Smooth muscle cell (in vitro differentiated cells): ENCODE data around the gene CRYBG1. TPM values are rescaled to one million over a fixed set of nuclear protein-coding genes. Genes with fewer than 3 reads are reported as not detected.

Source experiments
- DNase-seq: peaks from one replicate; lab custom pipeline; 2025; ENCODE audit not compliant: unreplicated experiment; lab: John Stamatoyannopoulos, UW
- H2AFZ ChIP-seq: fragments of 200-600 bp; sonication (generic); 2 replicates; pipeline ENCODE4 v1.6.0; 2016; ENCODE audit warnings: antibody characterized with exemption, low read depth, mild to moderate bottlenecking
- H3F3A ChIP-seq: fragments of 200-600 bp; sonication (generic); 2 replicates; pipeline ENCODE4 v1.6.0; 2017; ENCODE audit warnings: antibody characterized with exemption, low read depth
- H3K27ac ChIP-seq: fragments of 200-600 bp; sonication (generic); 2 replicates; pipeline ENCODE4 v1.5.1; 2016; ENCODE audit warnings: low read depth, mild to moderate bottlenecking
- H3K27me3 ChIP-seq: fragments of 200-600 bp; sonication (generic); 2 replicates; pipeline ENCODE4 v1.6.1; 2016; ENCODE audit warnings: low read depth, mild to moderate bottlenecking
- H3K36me3 ChIP-seq: fragments of 200-600 bp; sonication (generic); 2 replicates; pipeline ENCODE4 v1.5.1; 2016; ENCODE audit warnings: low read depth
- H3K4me1 ChIP-seq: fragments of 200-600 bp; sonication (generic); 2 replicates; pipeline ENCODE4 v1.5.1; 2016; ENCODE audit warnings: low read depth
- H3K4me2 ChIP-seq: fragments of 200-600 bp; sonication (generic); 2 replicates; pipeline ENCODE4 v1.6.0; 2016; ENCODE audit warnings: mild to moderate bottlenecking
- H3K4me3 ChIP-seq: fragments of 200-600 bp; sonication (generic); 2 replicates; pipeline ENCODE4 v1.5.1; 2016; ENCODE audit warnings: mild to moderate bottlenecking
- H3K79me2 ChIP-seq: fragments of 200-600 bp; sonication (generic); 2 replicates; pipeline ENCODE4 v1.6.0; 2016; ENCODE audit warnings: low read depth, mild to moderate bottlenecking
- H3K9ac ChIP-seq: fragments of 200-600 bp; sonication (generic); 2 replicates; pipeline ENCODE4 v1.6.0; 2016; ENCODE audit warnings: low read depth
- H3K9me3 ChIP-seq: fragments of 200-600 bp; sonication (generic); replicated peaks from 2 replicates; pipeline ENCODE4 v1.5.1; 2016; ENCODE audit warnings: low read depth
- H4K20me1 ChIP-seq: fragments of 200-600 bp; sonication (generic); 2 replicates; pipeline ENCODE4 v1.6.0; 2016; ENCODE audit warnings: low read depth
- WGBS: methylation state at CpG from one replicate; pipeline ENCODE4 v1.1.7; 2016; ENCODE audit warnings: low lambda C conversion rate; 5-methylcytosine and 5-hydroxymethylcytosine counted together
- polyA plus RNA-seq: library from polyadenylated mRNA; unstranded; fragments of >200 nt; fragmentation: Nextera tagmentation; extraction: Ambion mirVana; gene quantifications from 2 replicates; pipeline ENCODE4 v1.2.1, GENCODE V29; 2016
- total RNA-seq: library from RNA; depleted of rRNA; stranded (reverse); fragments of >200 nt; gene quantifications from 2 replicates; pipeline ENCODE4 v1.2.3, GENCODE V29; 2014
- TF ChIP-seq, protein P1 (sequence below): fragments of 200-600 bp; sonication (generic); IDR thresholded peaks from 2 replicates; pipeline ENCODE4 v1.5.1; 2017; ENCODE audit warnings: borderline replicate concordance, mild to moderate bottlenecking, antibody characterized with exemption; ENCODE audit not compliant: insufficient read depth, poor library complexity, severe bottlenecking

Gene CRYBG1
- total and polyA plus RNA-seq, 2 experiments from 2014 or later: 0.98 to 11.9 TPM

DNA sequence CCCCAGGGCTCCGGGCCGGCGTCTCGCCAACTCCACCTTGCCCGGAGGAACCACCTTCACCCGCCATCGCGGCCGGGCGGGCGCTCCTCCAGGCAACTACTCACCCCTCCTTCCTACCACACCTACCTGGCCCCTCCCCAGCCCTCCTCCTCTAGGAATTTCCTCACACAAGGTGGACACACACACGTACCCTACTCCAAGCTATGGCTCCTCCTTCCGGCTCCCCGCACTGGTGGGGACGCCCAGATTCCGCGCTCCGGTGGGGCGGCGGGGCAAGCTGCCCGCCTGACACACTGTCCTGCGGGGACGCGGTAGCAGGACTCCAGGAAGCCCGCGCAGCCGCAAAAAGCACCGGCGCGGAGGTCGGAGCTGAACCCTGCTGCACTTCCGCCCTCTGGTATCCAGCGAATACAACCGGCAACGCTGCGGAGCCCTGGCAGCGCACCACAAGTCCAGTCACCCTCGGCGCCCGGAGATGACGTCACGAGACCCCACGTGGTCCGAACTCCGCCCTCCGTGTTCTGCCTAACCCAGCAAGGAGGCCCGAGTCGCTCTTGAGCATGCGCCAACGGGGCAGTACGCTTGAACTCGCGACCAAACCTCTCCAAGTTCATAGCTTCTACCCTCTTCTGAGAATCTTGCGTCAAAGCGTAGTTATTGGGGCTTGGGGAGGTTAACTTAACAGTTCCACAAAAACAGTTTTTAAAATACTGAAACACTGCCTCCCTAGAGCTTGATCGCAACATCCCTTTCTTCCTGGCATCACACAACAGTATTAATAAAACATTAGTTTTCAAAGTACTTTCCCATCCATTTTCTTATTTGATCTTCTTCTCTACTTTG, 35.0 kb upstream of the CRYBG1 start, which contains the start of gene ATG5:
Gene ATG5, minus strand, starts transcription at position 425 of the 843 bp plus-strand sequence. CDS start 9,552 bp downstream, outside the sequence.
- Histone ChIP-seq H3K36me3 (no peaks in the 10 kb centered on the region), H3K4me3 (peak within 1 kb of the TSS; percentile 77), H3K9me3 (no peaks in the 10 kb centered on the region), H3K9ac (peak within 1 kb of the TSS; percentile 90), H2AFZ (peak within 1 kb of the TSS; percentile 94), H3K4me1 (peaks cover 8% of the 10 kb centered on the region), H3K27ac (peak within 1 kb of the TSS; percentile 86), H3K79me2 (peaks cover 46% of the 10 kb centered on the region), H3K4me2 (peak within 1 kb of the TSS; percentile 96), H4K20me1 (peaks cover 12% of the 10 kb centered on the region), H3K27me3 (peaks cover 9% of the 10 kb centered on the region), H3F3A (no peaks in the 10 kb centered on the region)
- TF ChIP-seq, protein P1, sequence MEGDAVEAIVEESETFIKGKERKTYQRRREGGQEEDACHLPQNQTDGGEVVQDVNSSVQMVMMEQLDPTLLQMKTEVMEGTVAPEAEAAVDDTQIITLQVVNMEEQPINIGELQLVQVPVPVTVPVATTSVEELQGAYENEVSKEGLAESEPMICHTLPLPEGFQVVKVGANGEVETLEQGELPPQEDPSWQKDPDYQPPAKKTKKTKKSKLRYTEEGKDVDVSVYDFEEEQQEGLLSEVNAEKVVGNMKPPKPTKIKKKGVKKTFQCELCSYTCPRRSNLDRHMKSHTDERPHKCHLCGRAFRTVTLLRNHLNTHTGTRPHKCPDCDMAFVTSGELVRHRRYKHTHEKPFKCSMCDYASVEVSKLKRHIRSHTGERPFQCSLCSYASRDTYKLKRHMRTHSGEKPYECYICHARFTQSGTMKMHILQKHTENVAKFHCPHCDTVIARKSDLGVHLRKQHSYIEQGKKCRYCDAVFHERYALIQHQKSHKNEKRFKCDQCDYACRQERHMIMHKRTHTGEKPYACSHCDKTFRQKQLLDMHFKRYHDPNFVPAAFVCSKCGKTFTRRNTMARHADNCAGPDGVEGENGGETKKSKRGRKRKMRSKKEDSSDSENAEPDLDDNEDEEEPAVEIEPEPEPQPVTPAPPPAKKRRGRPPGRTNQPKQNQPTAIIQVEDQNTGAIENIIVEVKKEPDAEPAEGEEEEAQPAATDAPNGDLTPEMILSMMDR: no peak
- DNase-seq: peak; percentile 96
- 2% methylated on average over 56 of the region's 56 CpGs for WGBS

- H3K9me3 ChIP-seq: no peaks in the 10 kb centered on the region
- no peak overlapping the region for H3K4me3 ChIP-seq
- no peaks in the 10 kb centered on the region for H3K27me3 ChIP-seq
- TF ChIP-seq, protein P1: peak; percentile 77
- H4K20me1 ChIP-seq: no peaks in the 10 kb centered on the region
- no peak overlapping the region for H3K27ac ChIP-seq
- no peaks in the 10 kb centered on the region for H3K79me2 ChIP-seq
- H3K4me1 ChIP-seq: no peaks in the 10 kb centered on the region
- no peak for DNase-seq
- H2AFZ ChIP-seq: no peak overlapping the region
- H3K9ac ChIP-seq: no peak overlapping the region
- H3F3A ChIP-seq: no peaks in the 10 kb centered on the region
- no peak overlapping the region for H3K4me2 ChIP-seq
- 33% methylated on average over 5 of the region's 5 CpGs for WGBS
- no peaks in the 10 kb centered on the region for H3K36me3 ChIP-seq
These were observed 25.7 kb upstream of the CRYBG1 start for GRCh38 chr6:106334646-106335448.

DNA sequence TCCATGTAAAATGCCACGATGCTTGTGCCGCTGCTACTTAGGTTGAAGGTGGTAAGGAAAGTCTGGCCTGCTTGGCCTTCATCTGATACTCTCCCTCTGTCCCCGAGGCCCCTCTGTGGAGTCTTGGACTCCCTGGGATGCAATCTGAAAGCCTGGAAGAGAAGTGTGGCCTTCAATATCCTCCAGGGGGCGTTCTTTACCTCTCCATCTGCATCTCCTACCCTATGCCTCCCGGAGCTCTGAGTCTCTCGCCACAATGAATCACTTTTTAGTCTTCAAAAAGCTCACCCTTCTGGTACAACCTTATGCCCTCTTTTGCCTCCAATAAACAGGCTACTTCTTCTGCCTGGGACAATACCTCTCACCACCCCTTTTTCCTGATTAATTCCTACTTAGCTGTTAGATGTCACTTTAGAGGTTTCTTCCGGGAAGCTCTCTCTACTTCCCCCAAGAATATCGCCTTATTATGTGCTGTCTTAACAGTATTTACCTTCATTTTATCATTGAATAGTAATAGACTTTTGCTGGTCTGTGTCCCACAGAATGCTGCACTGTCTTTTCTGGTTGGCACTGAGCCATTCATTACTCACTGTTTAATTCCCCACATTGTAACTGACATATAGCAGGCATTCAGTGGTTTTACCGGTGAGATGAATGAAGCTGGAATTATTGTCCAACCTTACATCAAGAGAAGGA, 21.0 kb upstream of the CRYBG1 start:
- peak overlapping the region; percentile 27 for H3K27ac ChIP-seq
- no peaks in the 10 kb centered on the region for H3K36me3 ChIP-seq
- TF ChIP-seq, protein P1: peak; percentile 72
- H3F3A ChIP-seq: no peaks in the 10 kb centered on the region
- H4K20me1 ChIP-seq: no peaks in the 10 kb centered on the region
- H2AFZ ChIP-seq: no peak overlapping the region
- WGBS: 33% methylated on average over 9 of the region's 9 CpGs
- H3K9ac ChIP-seq: no peak overlapping the region
- no peaks in the 10 kb centered on the region for H3K9me3 ChIP-seq
- no peaks in the 10 kb centered on the region for H3K27me3 ChIP-seq
- H3K4me3 ChIP-seq: no peak overlapping the region
- no peaks in the 10 kb centered on the region for H3K79me2 ChIP-seq
- no peaks in the 10 kb centered on the region for H3K4me1 ChIP-seq
- no peak overlapping the region for H3K4me2 ChIP-seq
- no peak for DNase-seq
